Liver (tissue), 9 donors: ENCODE data around the gene ARHGAP19. TPM values are rescaled to one million over a fixed set of nuclear protein-coding genes. Genes with fewer than 3 reads are reported as not detected.
"Not testable (repeated sequence)": the region's sequence is repeated elsewhere in the genome, so short reads cannot be mapped to it uniquely, and the experiment has no call there.

ENCODE experiments used
- DNase-seq: peaks from one replicate; pipeline ENCODE4 v3.0.0-alpha.2; 2017; ENCODE audit warnings: low spot score
- H3K27ac ChIP-seq, 2 donors: one replicate each; pipeline ENCODE4 v1.7.0; 2013; ENCODE audit warnings: inconsistent platforms in 2 of 2, low read length in 2 of 2, control low read depth in 1 of 2, low read depth in 1 of 2, mild to moderate bottlenecking in 1 of 2
- H3K27me3 ChIP-seq, 4 donors: one replicate each; pipeline versions ENCODE4 v1.6.1 to v1.7.0; 2013; ENCODE audit warnings: low read length in 3 of 4, inconsistent platforms in 1 of 4, mild to moderate bottlenecking in 1 of 4, moderate library complexity in 1 of 4; ENCODE audit not compliant: control insufficient read depth in 4 of 4, insufficient read depth in 4 of 4
- H3K36me3 ChIP-seq, 4 donors: one replicate each; pipeline versions ENCODE4 v1.6.1 to v1.7.0; 2013; ENCODE audit warnings: low read length in 3 of 4, mild to moderate bottlenecking in 3 of 4, low read depth in 1 of 4, moderate library complexity in 1 of 4; ENCODE audit not compliant: control insufficient read depth in 4 of 4, insufficient read depth in 3 of 4
- H3K4me1 ChIP-seq, 4 donors: one replicate each; pipeline versions ENCODE4 v1.6.1 to v1.7.0; 2013; ENCODE audit warnings: low read length in 3 of 4, mild to moderate bottlenecking in 3 of 4, moderate library complexity in 1 of 4; ENCODE audit not compliant: control insufficient read depth in 4 of 4, insufficient read depth in 4 of 4
- H3K4me3 ChIP-seq, 3 donors: one replicate each; pipeline versions ENCODE4 v1.6.1 to v1.7.0; 2013; ENCODE audit warnings: low read length in 3 of 3, control low read depth in 1 of 3, low read depth in 1 of 3, mild to moderate bottlenecking in 1 of 3
- H3K9ac ChIP-seq, 2 donors: one replicate each; pipeline ENCODE4 v1.7.0; 2013; ENCODE audit warnings: low read length in 2 of 2, mild to moderate bottlenecking in 2 of 2, moderate library complexity in 2 of 2, control low read depth in 1 of 2, low read depth in 1 of 2
- H3K9me3 ChIP-seq, 4 donors: one replicate each; pipeline versions ENCODE4 v1.6.1 to v1.7.0; 2013; ENCODE audit warnings: low read length in 3 of 4; ENCODE audit not compliant: control insufficient read depth in 4 of 4
- EGR1 ChIP-seq, 2 donors: IDR thresholded peaks; 2 replicates each; pipeline ENCODE4 v1.6.1; 2016 to 2018; ENCODE audit warnings: antibody characterized with exemption in 2 of 2, low read depth in 2 of 2
- FOXA1 ChIP-seq: IDR thresholded peaks from 2 replicates; pipeline ENCODE4 v1.6.1; 2016; ENCODE audit warnings: antibody characterized with exemption
- FOXA2 ChIP-seq: IDR thresholded peaks from 2 replicates; pipeline ENCODE4 v1.6.1; 2016; ENCODE audit warnings: antibody characterized with exemption
- GABPA ChIP-seq, 2 donors: IDR thresholded peaks in 1 of 2; conservative IDR thresholded peaks in 1 of 2; 2 replicates each; pipeline ENCODE4 v1.6.1; 2016; ENCODE audit warnings: antibody characterized with exemption in 2 of 2, mild to moderate bottlenecking in 1 of 2, moderate library complexity in 1 of 2
- JUND ChIP-seq, 2 donors: IDR thresholded peaks; 2 replicates each; pipeline ENCODE4 v1.6.1; 2016; ENCODE audit warnings: antibody characterized with exemption in 2 of 2
- NR2F2 ChIP-seq: IDR thresholded peaks from 2 replicates; pipeline ENCODE4 v1.6.1; 2016; ENCODE audit warnings: antibody characterized with exemption
- RAD21 ChIP-seq, 2 donors: IDR thresholded peaks; 2 replicates each; pipeline ENCODE4 v1.6.1; 2016; ENCODE audit warnings: antibody characterized with exemption in 2 of 2, mild to moderate bottlenecking in 2 of 2
- SP1 ChIP-seq: IDR thresholded peaks from 2 replicates; pipeline ENCODE4 v1.6.1; 2018; ENCODE audit warnings: antibody characterized with exemption, mild to moderate bottlenecking
- TAF1 ChIP-seq: conservative IDR thresholded peaks from 2 replicates; pipeline ENCODE4 v1.6.1; 2016; ENCODE audit warnings: antibody characterized with exemption, mild to moderate bottlenecking
- YY1 ChIP-seq: IDR thresholded peaks from 2 replicates; pipeline ENCODE4 v1.6.1; 2016; ENCODE audit warnings: antibody characterized with exemption, mild to moderate bottlenecking
- WGBS: extraction: QIAGEN DNeasy Blood & Tissue Kit; methylation state at CpG from one replicate; pipeline ENCODE4 v1.1.7; 2013; 5-methylcytosine and 5-hydroxymethylcytosine counted together
- polyA plus RNA-seq, 2 donors: library from polyadenylated mRNA; stranded (reverse) in 1 of 2; unstranded in 1 of 2; fragments of 200-250 nt in 1 of 2; fragments of >200 nt in 1 of 2; fragmentation: Nextera tagmentation in 1 of 2; extraction: Ambion mirVana in 1 of 2; gene quantifications; one replicate each; pipeline versions ENCODE4 v1.2.1 to v1.2.3, GENCODE V29; 2013 to 2015
- total RNA-seq, 2 donors: library from RNA; depleted of rRNA; stranded (reverse); fragments of >200 nt; gene quantifications; one replicate each; pipeline ENCODE4 v1.2.3, GENCODE V29; 2014
- TF ChIP-seq, protein P1 (sequence below): IDR thresholded peaks from 2 replicates; pipeline ENCODE4 v1.6.1; 2016; ENCODE audit warnings: antibody characterized with exemption
- TF ChIP-seq, protein P2 (sequence below): IDR thresholded peaks from 2 replicates; pipeline ENCODE4 v1.6.1; 2016; ENCODE audit warnings: antibody characterized with exemption
- TF ChIP-seq, protein P3 (sequence below): fragments of 150-350 bp; IDR thresholded peaks from 2 replicates; pipeline ENCODE4 v1.5.1; 2017; ENCODE audit warnings: improper control_type of control experiment, low read depth, low read length; ENCODE audit not compliant: missing input control
- TF ChIP-seq, protein P4 (sequence below): IDR thresholded peaks from 2 replicates; pipeline ENCODE4 v1.6.1; 2016; ENCODE audit warnings: antibody characterized with exemption
- donor health status: healthy.
- donor health status: healthy.
- donor health status: healthy.
- donor health status: healthy.
- donor health status: healthy.

The ARHGAP19 gene
- total and polyA plus RNA-seq, 4 donors = 1.6 to 23.4 (median 3.6) TPM

DNA sequence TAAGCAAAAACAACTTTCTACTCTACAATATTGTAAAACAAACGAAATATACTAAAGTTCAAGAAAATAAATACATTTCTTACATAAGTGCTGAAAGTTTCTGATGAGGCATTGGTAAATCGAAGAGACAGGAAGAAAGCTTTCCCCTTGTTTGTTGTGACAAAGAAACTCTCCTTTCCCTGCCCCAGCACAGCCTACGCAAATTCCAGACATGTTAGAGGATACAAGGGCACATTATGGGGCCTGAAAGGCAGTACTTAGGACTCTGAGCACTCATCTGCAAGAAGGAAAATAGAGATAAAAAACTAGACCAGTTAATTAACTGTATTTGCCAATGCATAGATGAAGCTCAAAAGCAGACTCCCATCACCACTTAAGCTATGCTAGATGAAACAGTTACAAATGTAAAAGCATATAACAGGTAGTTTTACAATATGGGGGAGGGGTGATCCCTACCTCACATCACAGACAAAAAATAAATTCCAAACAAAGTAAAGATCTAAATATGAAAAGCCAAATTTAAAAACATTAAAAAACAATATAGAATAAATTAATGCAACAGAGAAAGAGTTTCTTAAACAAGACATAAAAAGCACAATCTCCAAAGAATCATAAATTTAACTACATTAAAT, 21.8 kb downstream of the ARHGAP19 start:
- no peaks in the 10 kb centered on the region for H3K27me3 ChIP-seq
- TF ChIP-seq, protein P1, sequence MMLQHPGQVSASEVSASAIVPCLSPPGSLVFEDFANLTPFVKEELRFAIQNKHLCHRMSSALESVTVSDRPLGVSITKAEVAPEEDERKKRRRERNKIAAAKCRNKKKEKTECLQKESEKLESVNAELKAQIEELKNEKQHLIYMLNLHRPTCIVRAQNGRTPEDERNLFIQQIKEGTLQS = no peak
- no peak for TF ChIP-seq TAF1
- TF ChIP-seq, protein P2, sequence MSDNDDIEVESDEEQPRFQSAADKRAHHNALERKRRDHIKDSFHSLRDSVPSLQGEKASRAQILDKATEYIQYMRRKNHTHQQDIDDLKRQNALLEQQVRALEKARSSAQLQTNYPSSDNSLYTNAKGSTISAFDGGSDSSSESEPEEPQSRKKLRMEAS = no peak
- TF ChIP-seq, protein P3, sequence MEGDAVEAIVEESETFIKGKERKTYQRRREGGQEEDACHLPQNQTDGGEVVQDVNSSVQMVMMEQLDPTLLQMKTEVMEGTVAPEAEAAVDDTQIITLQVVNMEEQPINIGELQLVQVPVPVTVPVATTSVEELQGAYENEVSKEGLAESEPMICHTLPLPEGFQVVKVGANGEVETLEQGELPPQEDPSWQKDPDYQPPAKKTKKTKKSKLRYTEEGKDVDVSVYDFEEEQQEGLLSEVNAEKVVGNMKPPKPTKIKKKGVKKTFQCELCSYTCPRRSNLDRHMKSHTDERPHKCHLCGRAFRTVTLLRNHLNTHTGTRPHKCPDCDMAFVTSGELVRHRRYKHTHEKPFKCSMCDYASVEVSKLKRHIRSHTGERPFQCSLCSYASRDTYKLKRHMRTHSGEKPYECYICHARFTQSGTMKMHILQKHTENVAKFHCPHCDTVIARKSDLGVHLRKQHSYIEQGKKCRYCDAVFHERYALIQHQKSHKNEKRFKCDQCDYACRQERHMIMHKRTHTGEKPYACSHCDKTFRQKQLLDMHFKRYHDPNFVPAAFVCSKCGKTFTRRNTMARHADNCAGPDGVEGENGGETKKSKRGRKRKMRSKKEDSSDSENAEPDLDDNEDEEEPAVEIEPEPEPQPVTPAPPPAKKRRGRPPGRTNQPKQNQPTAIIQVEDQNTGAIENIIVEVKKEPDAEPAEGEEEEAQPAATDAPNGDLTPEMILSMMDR = no peak
- TF ChIP-seq NR2F2 = no peak
- TF ChIP-seq SP1 = no peak
- no peak for TF ChIP-seq YY1
- no peak for TF ChIP-seq JUND (IDR thresholded peaks at IDR 0.05)
- TF ChIP-seq, protein P4, sequence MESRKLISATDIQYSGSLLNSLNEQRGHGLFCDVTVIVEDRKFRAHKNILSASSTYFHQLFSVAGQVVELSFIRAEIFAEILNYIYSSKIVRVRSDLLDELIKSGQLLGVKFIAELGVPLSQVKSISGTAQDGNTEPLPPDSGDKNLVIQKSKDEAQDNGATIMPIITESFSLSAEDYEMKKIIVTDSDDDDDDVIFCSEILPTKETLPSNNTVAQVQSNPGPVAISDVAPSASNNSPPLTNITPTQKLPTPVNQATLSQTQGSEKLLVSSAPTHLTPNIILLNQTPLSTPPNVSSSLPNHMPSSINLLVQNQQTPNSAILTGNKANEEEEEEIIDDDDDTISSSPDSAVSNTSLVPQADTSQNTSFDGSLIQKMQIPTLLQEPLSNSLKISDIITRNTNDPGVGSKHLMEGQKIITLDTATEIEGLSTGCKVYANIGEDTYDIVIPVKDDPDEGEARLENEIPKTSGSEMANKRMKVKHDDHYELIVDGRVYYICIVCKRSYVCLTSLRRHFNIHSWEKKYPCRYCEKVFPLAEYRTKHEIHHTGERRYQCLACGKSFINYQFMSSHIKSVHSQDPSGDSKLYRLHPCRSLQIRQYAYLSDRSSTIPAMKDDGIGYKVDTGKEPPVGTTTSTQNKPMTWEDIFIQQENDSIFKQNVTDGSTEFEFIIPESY = no peak
- H3K9ac ChIP-seq = no peak overlapping the region
- DNase-seq = no peak
- H3K9me3 ChIP-seq = no peaks in the 10 kb centered on the region
- peaks cover 0 to 2% (median 0%) of the 10 kb centered on the region in 4 donors for H3K4me1 ChIP-seq
- no peak overlapping the region for H3K27ac ChIP-seq
- H3K36me3 ChIP-seq = no peaks in the 10 kb centered on the region
- no peak overlapping the region for H3K4me3 ChIP-seq
- 89% methylated on average over 3 of the region's 3 CpGs for WGBS

DNA sequence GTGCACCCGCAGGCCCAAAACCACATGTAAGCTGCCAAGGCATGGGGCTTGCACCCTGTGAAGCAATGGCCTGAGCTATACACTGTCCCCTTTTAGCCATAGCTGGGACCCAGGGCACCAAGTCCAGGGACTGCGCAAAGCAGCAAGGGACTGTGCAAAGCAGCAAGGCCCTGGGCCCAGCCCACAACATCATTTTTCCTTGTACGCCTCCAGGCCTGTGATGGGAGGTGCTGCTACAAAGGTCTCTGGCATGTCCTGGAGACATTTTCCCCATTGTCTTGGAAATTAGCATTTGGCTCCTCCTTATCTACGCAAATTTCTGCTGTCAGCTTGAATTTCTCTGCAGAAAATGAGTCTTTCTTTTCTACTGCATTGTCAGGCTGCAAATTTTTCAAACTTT, 24.8 kb downstream of the ARHGAP19 start:
- H3K4me3 ChIP-seq = no peak overlapping the region
- TF ChIP-seq NR2F2 = no peak
- TF ChIP-seq EGR1 (IDR thresholded peaks at IDR 0.05; ENCODE audit: low read depth in 2 of 2) = no peak
- TF ChIP-seq FOXA2 = no peak
- TF ChIP-seq, protein P4 = no peak
- no peak for TF ChIP-seq RAD21 (IDR thresholded peaks at IDR 0.05)
- no peak for TF ChIP-seq YY1
- TF ChIP-seq FOXA1 = no peak
- TF ChIP-seq GABPA (IDR thresholded peaks at IDR 0.05 in 1 of 2, conservative IDR thresholded peaks at IDR 0.05 in 1 of 2) = no peak
- TF ChIP-seq SP1 = no peak
- H3K27ac ChIP-seq = no peak overlapping the region
- no peaks in the 10 kb centered on the region for H3K27me3 ChIP-seq
- no peak for DNase-seq
- no peak overlapping the region for H3K9ac ChIP-seq
- no peaks in the 10 kb centered on the region for H3K4me1 ChIP-seq
- H3K36me3 ChIP-seq = no peaks in the 10 kb centered on the region
- 92% methylated on average over 4 of the region's 4 CpGs for WGBS
- no peaks in the 10 kb centered on the region for H3K9me3 ChIP-seq

DNA sequence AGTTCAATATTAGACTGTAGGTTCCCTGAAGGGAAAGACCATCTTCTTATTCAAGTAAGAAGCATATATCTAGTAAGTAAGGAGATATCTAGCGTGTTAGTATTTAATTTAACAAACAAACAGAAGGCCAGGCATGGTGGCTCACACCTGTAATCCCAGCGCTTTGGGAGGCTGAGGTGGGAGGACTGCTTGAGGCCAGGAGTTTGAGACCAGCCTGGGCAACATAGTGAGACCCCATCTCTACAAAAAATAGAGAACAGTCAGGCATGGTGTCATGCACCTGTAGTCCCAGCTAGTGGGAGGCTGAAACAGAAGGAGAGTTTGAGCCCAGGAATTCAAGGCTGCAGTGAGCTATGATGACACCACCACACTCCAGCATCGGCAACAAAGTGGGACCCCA, 27.3 kb downstream of the ARHGAP19 start:
- H3K36me3 ChIP-seq, H3K4me1 ChIP-seq, H3K27ac ChIP-seq, H3K9me3 ChIP-seq, DNase-seq, H3K4me3 ChIP-seq, H3K9ac ChIP-seq, H3K27me3 ChIP-seq: not testable (repeated sequence)
- 98% methylated on average over 3 of the region's 3 CpGs for WGBS
